WTC11 (cell line): ENCODE data around the gene ZNF627. TPM values are rescaled to one million over a fixed set of nuclear protein-coding genes. Genes with fewer than 3 reads are reported as not detected.

Experiments
- ATAC-seq: fragments of 200-7000 bp; cut with Tn5 transposase; 2 replicates; pipeline ENCODE4 v1.10.0; 2021; ENCODE audit warnings: mild to moderate bottlenecking, moderate library complexity
- CTCF ChIA-PET: fragments of 300-600 bp; sonication (Branson Sonifier 250); formaldehyde crosslinking; loops from one replicate; lab custom pipeline; 2021; ENCODE audit warnings: antibody characterized with exemption; lab: Charles Lee
- POLR2A ChIA-PET: fragments of 350-600 bp; sonication (Branson Sonifier 250); formaldehyde crosslinking; loops from one replicate; lab custom pipeline; 2021; ENCODE audit warnings: antibody characterized with exemption; lab: Charles Lee
- DNase-seq: peaks from one replicate; pipeline ENCODE4 v3.0.0; 2021; ENCODE audit warnings: low spot score
- H3K27ac Mint-ChIP-seq: 2 replicates; pipeline ENCODE4 v1.8.0; 2021; ENCODE audit warnings: mixed read lengths
- H3K27me3 Mint-ChIP-seq: 2 replicates; pipeline ENCODE4 v1.8.0; 2021; ENCODE audit warnings: low read depth, mild to moderate bottlenecking, moderate library complexity, mixed read lengths
- H3K36me3 Mint-ChIP-seq: 2 replicates; pipeline ENCODE4 v1.8.0; 2021; ENCODE audit warnings: mixed read lengths
- H3K4me1 Mint-ChIP-seq: 2 replicates; pipeline ENCODE4 v1.8.0; 2022; ENCODE audit warnings: mixed read lengths
- H3K4me3 Mint-ChIP-seq: 2 replicates; pipeline ENCODE4 v1.8.0; 2021; ENCODE audit warnings: mild to moderate bottlenecking, moderate library complexity, mixed read lengths
- H3K9me3 Mint-ChIP-seq: 2 replicates; pipeline ENCODE4 v1.8.0; 2021; ENCODE audit warnings: mixed read lengths
- HMGA2 ChIP-seq: fragments of 250-450 bp; sonication (Bioruptor Pico); IDR thresholded peaks from 2 replicates; pipeline ENCODE4 v1.4.0; 2021; ENCODE audit warnings: mild to moderate bottlenecking, moderate library complexity
- KAT7 ChIP-seq: sonication (generic); formaldehyde crosslinking; IDR thresholded peaks from 2 replicates; pipeline ENCODE4 v1.8.1; 2023; ENCODE audit warnings: missing genetic modification reagents, mild to moderate bottlenecking, borderline replicate concordance
- NFATC4 ChIP-seq: fragments of 250-450 bp; sonication (Bioruptor Pico); IDR thresholded peaks from 2 replicates; pipeline ENCODE4 v1.9.0; 2021; ENCODE audit warnings: mild to moderate bottlenecking
- NR1H2 ChIP-seq: sonication (generic); formaldehyde crosslinking; IDR thresholded peaks from 2 replicates; pipeline ENCODE4 v1.9.0; 2021; ENCODE audit warnings: mild to moderate bottlenecking, moderate library complexity, missing genetic modification reagents
- PRRX2 ChIP-seq: fragments of 250-450 bp; sonication (Bioruptor Pico); IDR thresholded peaks from 2 replicates; pipeline ENCODE4 v1.8.0; 2021; ENCODE audit warnings: mild to moderate bottlenecking
- RORB ChIP-seq: fragments of 250-450 bp; sonication (Bioruptor Pico); IDR thresholded peaks from 2 replicates; pipeline ENCODE4 v1.9.0; 2021; ENCODE audit warnings: mild to moderate bottlenecking
- TP53 ChIP-seq: sonication (generic); formaldehyde crosslinking; IDR thresholded peaks from 2 replicates; pipeline ENCODE4 v1.8.1; 2023; ENCODE audit warnings: mild to moderate bottlenecking, missing genetic modification reagents
- ZNF219 ChIP-seq: sonication (generic); formaldehyde crosslinking; IDR thresholded peaks from 2 replicates; pipeline ENCODE4 v1.8.0; 2023; ENCODE audit warnings: missing genetic modification reagents, mild to moderate bottlenecking, borderline replicate concordance
- total RNA-seq: library from RNA; stranded (reverse); gene quantifications from 3 replicates; pipeline ENCODE4 v1.2.3, GENCODE V29; 2021
- TF ChIP-seq, protein P1 (sequence below): sonication (generic); formaldehyde crosslinking; IDR thresholded peaks from 2 replicates; pipeline ENCODE4 v1.8.1; 2023; ENCODE audit warnings: mild to moderate bottlenecking, moderate library complexity, missing genetic modification reagents
- TF ChIP-seq, protein P2 (sequence below): fragments of 250-450 bp; sonication (Bioruptor Pico); IDR thresholded peaks from 2 replicates; pipeline ENCODE4 v1.8.0; 2021; ENCODE audit warnings: mild to moderate bottlenecking
- TF ChIP-seq, protein P3 (sequence below): sonication (generic); formaldehyde crosslinking; IDR thresholded peaks from 2 replicates; pipeline ENCODE4 v1.8.0; 2022; ENCODE audit warnings: mild to moderate bottlenecking, missing genetic modification reagents
- TF ChIP-seq, protein P4 (sequence below): sonication (generic); formaldehyde crosslinking; IDR thresholded peaks from 2 replicates; pipeline ENCODE4 v1.8.1; 2022; ENCODE audit warnings: low read depth, mild to moderate bottlenecking, moderate library complexity, missing genetic modification reagents, borderline replicate concordance
- TF ChIP-seq, protein P5 (sequence below): sonication (generic); formaldehyde crosslinking; IDR thresholded peaks from 2 replicates; pipeline ENCODE4 v1.8.0; 2023; ENCODE audit warnings: mild to moderate bottlenecking, missing genetic modification reagents
- TF ChIP-seq, protein P6 (sequence below): sonication (generic); formaldehyde crosslinking; IDR thresholded peaks from 2 replicates; pipeline ENCODE4 v1.8.0; 2022; ENCODE audit warnings: missing genetic modification reagents
- TF ChIP-seq, protein P7 (sequence below): sonication (generic); formaldehyde crosslinking; IDR thresholded peaks from 2 replicates; pipeline ENCODE4 v1.8.0; 2023; ENCODE audit warnings: missing genetic modification reagents

The ZNF627 gene
- total RNA-seq, 1 experiment from 2014 or later = 12.6 TPM

DNA sequence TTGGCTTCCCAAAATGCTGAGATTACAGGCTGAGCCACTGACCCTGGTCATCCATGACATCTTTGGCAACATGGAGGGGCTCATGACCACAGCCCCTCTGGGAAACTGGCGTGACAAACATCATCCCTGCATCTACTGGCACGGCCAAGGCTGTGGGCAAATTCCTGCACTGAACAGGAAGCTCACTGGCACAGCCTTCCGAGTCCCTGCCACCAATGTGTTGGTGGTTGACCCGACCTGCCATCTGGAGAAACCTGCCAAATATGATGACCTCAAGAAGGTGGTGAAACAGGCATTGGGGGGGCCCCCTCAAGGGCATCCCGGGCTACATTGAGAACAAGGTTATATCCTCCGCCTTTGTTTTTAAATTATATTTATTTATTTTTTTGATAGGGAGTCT, 11.0 kb upstream of the ZNF627 start:
- DNase-seq (no peak), ATAC-seq (no peak)
- peaks cover 4% of the 10 kb centered on the region for H3K27me3 Mint-ChIP-seq
- no peaks in the 10 kb centered on the region for H3K4me1 Mint-ChIP-seq
- TF ChIP-seq NFATC4 (CRISPR knock-in tag) (no peak), KAT7 (no peak), NR1H2 (CRISPR knock-in tag) (no peak), ZNF219 (CRISPR knock-in tag) (no peak), RORB (CRISPR knock-in tag) (no peak), HMGA2 (CRISPR knock-in tag) (no peak), PRRX2 (no peak), TP53 (CRISPR knock-in tag) (no peak)
- TF ChIP-seq, protein P1, sequence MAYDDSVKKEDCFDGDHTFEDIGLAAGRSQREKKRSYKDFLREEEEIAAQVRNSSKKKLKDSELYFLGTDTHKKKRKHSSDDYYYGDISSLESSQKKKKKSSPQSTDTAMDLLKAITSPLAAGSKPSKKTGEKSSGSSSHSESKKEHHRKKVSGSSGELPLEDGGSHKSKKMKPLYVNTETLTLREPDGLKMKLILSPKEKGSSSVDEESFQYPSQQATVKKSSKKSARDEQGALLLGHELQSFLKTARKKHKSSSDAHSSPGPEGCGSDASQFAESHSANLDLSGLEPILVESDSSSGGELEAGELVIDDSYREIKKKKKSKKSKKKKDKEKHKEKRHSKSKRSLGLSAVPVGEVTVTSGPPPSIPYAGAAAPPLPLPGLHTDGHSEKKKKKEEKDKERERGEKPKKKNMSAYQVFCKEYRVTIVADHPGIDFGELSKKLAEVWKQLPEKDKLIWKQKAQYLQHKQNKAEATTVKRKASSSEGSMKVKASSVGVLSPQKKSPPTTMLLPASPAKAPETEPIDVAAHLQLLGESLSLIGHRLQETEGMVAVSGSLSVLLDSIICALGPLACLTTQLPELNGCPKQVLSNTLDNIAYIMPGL = no peak
- TF ChIP-seq, protein P2, sequence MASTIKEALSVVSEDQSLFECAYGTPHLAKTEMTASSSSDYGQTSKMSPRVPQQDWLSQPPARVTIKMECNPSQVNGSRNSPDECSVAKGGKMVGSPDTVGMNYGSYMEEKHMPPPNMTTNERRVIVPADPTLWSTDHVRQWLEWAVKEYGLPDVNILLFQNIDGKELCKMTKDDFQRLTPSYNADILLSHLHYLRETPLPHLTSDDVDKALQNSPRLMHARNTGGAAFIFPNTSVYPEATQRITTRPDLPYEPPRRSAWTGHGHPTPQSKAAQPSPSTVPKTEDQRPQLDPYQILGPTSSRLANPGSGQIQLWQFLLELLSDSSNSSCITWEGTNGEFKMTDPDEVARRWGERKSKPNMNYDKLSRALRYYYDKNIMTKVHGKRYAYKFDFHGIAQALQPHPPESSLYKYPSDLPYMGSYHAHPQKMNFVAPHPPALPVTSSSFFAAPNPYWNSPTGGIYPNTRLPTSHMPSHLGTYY (CRISPR knock-in tag) = no peak
- TF ChIP-seq, protein P3, sequence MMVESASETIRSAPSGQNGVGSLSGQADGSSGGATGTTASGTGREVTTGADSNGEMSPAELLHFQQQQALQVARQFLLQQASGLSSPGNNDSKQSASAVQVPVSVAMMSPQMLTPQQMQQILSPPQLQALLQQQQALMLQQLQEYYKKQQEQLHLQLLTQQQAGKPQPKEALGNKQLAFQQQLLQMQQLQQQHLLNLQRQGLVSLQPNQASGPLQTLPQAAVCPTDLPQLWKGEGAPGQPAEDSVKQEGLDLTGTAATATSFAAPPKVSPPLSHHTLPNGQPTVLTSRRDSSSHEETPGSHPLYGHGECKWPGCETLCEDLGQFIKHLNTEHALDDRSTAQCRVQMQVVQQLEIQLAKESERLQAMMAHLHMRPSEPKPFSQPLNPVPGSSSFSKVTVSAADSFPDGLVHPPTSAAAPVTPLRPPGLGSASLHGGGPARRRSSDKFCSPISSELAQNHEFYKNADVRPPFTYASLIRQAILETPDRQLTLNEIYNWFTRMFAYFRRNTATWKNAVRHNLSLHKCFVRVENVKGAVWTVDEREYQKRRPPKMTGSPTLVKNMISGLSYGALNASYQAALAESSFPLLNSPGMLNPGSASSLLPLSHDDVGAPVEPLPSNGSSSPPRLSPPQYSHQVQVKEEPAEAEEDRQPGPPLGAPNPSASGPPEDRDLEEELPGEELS = no peak
- TF ChIP-seq, protein P4, sequence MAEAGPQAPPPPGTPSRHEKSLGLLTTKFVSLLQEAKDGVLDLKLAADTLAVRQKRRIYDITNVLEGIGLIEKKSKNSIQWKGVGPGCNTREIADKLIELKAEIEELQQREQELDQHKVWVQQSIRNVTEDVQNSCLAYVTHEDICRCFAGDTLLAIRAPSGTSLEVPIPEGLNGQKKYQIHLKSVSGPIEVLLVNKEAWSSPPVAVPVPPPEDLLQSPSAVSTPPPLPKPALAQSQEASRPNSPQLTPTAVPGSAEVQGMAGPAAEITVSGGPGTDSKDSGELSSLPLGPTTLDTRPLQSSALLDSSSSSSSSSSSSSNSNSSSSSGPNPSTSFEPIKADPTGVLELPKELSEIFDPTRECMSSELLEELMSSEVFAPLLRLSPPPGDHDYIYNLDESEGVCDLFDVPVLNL = no peak
- TF ChIP-seq, protein P5, sequence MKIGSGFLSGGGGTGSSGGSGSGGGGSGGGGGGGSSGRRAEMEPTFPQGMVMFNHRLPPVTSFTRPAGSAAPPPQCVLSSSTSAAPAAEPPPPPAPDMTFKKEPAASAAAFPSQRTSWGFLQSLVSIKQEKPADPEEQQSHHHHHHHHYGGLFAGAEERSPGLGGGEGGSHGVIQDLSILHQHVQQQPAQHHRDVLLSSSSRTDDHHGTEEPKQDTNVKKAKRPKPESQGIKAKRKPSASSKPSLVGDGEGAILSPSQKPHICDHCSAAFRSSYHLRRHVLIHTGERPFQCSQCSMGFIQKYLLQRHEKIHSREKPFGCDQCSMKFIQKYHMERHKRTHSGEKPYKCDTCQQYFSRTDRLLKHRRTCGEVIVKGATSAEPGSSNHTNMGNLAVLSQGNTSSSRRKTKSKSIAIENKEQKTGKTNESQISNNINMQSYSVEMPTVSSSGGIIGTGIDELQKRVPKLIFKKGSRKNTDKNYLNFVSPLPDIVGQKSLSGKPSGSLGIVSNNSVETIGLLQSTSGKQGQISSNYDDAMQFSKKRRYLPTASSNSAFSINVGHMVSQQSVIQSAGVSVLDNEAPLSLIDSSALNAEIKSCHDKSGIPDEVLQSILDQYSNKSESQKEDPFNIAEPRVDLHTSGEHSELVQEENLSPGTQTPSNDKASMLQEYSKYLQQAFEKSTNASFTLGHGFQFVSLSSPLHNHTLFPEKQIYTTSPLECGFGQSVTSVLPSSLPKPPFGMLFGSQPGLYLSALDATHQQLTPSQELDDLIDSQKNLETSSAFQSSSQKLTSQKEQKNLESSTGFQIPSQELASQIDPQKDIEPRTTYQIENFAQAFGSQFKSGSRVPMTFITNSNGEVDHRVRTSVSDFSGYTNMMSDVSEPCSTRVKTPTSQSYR (CRISPR knock-in tag) = no peak
- TF ChIP-seq, protein P6, sequence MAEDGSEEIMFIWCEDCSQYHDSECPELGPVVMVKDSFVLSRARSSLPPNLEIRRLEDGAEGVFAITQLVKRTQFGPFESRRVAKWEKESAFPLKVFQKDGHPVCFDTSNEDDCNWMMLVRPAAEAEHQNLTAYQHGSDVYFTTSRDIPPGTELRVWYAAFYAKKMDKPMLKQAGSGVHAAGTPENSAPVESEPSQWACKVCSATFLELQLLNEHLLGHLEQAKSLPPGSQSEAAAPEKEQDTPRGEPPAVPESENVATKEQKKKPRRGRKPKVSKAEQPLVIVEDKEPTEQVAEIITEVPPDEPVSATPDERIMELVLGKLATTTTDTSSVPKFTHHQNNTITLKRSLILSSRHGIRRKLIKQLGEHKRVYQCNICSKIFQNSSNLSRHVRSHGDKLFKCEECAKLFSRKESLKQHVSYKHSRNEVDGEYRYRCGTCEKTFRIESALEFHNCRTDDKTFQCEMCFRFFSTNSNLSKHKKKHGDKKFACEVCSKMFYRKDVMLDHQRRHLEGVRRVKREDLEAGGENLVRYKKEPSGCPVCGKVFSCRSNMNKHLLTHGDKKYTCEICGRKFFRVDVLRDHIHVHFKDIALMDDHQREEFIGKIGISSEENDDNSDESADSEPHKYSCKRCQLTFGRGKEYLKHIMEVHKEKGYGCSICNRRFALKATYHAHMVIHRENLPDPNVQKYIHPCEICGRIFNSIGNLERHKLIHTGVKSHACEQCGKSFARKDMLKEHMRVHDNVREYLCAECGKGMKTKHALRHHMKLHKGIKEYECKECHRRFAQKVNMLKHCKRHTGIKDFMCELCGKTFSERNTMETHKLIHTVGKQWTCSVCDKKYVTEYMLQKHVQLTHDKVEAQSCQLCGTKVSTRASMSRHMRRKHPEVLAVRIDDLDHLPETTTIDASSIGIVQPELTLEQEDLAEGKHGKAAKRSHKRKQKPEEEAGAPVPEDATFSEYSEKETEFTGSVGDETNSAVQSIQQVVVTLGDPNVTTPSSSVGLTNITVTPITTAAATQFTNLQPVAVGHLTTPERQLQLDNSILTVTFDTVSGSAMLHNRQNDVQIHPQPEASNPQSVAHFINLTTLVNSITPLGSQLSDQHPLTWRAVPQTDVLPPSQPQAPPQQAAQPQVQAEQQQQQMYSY (CRISPR knock-in tag) = no peak
- TF ChIP-seq, protein P7, sequence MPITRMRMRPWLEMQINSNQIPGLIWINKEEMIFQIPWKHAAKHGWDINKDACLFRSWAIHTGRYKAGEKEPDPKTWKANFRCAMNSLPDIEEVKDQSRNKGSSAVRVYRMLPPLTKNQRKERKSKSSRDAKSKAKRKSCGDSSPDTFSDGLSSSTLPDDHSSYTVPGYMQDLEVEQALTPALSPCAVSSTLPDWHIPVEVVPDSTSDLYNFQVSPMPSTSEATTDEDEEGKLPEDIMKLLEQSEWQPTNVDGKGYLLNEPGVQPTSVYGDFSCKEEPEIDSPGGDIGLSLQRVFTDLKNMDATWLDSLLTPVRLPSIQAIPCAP = no peak
- ChIA-PET CTCF (no interaction called here), POLR2A (no interaction called here)
- no peaks in the 10 kb centered on the region for H3K9me3 Mint-ChIP-seq
- no peak overlapping the region for H3K27ac Mint-ChIP-seq
- H3K4me3 Mint-ChIP-seq = no peak overlapping the region
- H3K36me3 Mint-ChIP-seq = no peaks in the 10 kb centered on the region
